Parathyroid adenoma (tissue), 2 donors: ENCODE results near the gene TBXAS1.

Source experiments
- H2AFZ ChIP-seq: fragments of 300-600 bp; sonication (generic); one replicate; pipeline ENCODE4 v1.7.0; 2017; ENCODE audit warnings: antibody characterized with exemption, mild to moderate bottlenecking
- H3K27ac ChIP-seq: fragments of 300-600 bp; sonication (generic); one replicate; pipeline ENCODE4 v1.7.0; 2017
- H3K27me3 ChIP-seq: fragments of 300-600 bp; sonication (generic); one replicate; pipeline ENCODE4 v1.7.0; 2017; ENCODE audit warnings: low read length; ENCODE audit not compliant: control insufficient read depth, insufficient read depth
- H3K36me3 ChIP-seq: fragments of 300-600 bp; sonication (generic); one replicate; pipeline ENCODE4 v1.7.0; 2017; ENCODE audit warnings: low read length; ENCODE audit not compliant: control insufficient read depth, insufficient read depth
- H3K4me1 ChIP-seq: fragments of 300-600 bp; sonication (generic); one replicate; pipeline ENCODE4 v1.7.0; 2017; ENCODE audit warnings: control low read depth
- H3K4me2 ChIP-seq: fragments of 300-600 bp; sonication (generic); one replicate; pipeline ENCODE4 v1.7.0; 2017; ENCODE audit warnings: low read length
- H3K4me3 ChIP-seq: fragments of 300-600 bp; sonication (generic); one replicate; pipeline ENCODE4 v1.7.0; 2017; ENCODE audit warnings: low read depth, low read length
- H3K79me2 ChIP-seq: fragments of 300-600 bp; sonication (generic); one replicate; pipeline ENCODE4 v1.7.0; 2017; ENCODE audit warnings: control low read depth
- H3K9ac ChIP-seq: fragments of 300-600 bp; sonication (generic); one replicate; pipeline ENCODE4 v1.7.0; 2017; ENCODE audit warnings: mild to moderate bottlenecking
- H3K9me3 ChIP-seq: fragments of 300-600 bp; sonication (generic); one replicate; pipeline ENCODE4 v1.7.0; 2017; ENCODE audit warnings: low read length; ENCODE audit not compliant: control insufficient read depth
- TF ChIP-seq, protein P1 (sequence below): fragments of 300-600 bp; sonication (generic); IDR thresholded peaks from one replicate; pipeline ENCODE4 v1.7.0; 2017; ENCODE audit warnings: antibody characterized with exemption, mild to moderate bottlenecking
- donor health status: primary hyperparathyroidism.

Gene TBXAS1

GRCh38 chr7:140007051-140007690, 178.1 kb downstream of the TBXAS1 start:
- Histone ChIP-seq H3K27me3 (no peaks in the 10 kb centered on the region), H3K4me3 (no peak overlapping the region), H2AFZ (no peak overlapping the region), H3K27ac (no peak overlapping the region), H3K79me2 (no peaks in the 10 kb centered on the region), H3K9me3 (no peaks in the 10 kb centered on the region), H3K4me2 (no peak overlapping the region), H3K4me1 (no peaks in the 10 kb centered on the region), H3K9ac (no peak overlapping the region), H3K36me3 (no peaks in the 10 kb centered on the region)
- TF ChIP-seq, protein P1, sequence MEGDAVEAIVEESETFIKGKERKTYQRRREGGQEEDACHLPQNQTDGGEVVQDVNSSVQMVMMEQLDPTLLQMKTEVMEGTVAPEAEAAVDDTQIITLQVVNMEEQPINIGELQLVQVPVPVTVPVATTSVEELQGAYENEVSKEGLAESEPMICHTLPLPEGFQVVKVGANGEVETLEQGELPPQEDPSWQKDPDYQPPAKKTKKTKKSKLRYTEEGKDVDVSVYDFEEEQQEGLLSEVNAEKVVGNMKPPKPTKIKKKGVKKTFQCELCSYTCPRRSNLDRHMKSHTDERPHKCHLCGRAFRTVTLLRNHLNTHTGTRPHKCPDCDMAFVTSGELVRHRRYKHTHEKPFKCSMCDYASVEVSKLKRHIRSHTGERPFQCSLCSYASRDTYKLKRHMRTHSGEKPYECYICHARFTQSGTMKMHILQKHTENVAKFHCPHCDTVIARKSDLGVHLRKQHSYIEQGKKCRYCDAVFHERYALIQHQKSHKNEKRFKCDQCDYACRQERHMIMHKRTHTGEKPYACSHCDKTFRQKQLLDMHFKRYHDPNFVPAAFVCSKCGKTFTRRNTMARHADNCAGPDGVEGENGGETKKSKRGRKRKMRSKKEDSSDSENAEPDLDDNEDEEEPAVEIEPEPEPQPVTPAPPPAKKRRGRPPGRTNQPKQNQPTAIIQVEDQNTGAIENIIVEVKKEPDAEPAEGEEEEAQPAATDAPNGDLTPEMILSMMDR = no peak

DNA sequence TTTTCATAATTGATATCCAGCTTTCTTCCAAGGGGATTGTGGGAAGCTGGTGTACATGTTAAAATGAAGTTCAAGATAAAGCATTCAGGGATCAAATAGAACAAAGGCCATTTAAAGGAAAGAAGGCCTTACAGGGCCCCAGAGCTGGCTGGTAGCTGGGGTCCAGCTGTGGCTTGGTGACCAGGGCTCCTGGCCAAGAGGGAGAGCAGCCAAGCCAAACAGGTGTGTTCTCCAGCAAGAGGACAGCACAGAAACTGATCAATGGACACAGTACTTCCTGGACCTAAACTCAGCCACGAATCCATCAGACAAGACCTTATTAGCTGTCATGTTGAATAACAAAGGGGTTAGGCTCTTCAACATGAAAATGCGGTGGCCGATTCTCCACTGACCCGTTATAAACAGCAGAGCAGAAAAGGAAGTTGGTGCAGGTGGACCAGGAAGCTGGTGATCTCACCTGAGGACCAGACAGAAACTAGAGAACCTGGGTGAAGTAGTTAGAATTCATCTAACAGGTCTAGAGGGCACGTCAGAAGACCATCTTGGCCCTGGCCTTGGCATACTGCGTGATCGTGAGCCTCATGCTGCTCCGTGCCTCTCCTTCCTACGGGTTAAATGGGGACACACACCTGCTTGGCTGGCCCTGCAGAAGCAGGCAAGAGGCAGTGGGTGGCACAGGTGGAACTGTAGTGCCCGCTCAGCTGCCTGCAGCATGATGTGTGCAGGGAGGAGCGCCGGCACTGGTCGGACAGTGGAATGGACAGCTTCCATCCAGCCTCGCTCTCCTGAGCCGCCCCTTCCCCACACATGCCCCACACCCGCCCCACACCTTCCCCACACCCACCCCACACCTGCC, 179.9 kb downstream of the TBXAS1 start:
- Histone ChIP-seq H3K27ac (no peak overlapping the region), H3K36me3 (no peaks in the 10 kb centered on the region), H2AFZ (no peak overlapping the region), H3K4me2 (no peak overlapping the region), H3K9ac (no peak overlapping the region), H3K4me3 (no peak overlapping the region), H3K4me1 (no peaks in the 10 kb centered on the region), H3K9me3 (no peaks in the 10 kb centered on the region), H3K79me2 (no peaks in the 10 kb centered on the region), H3K27me3 (no peaks in the 10 kb centered on the region)
- TF ChIP-seq, protein P1 = no peak

GRCh38 chr7:140009735-140010134, 180.7 kb downstream of the TBXAS1 start:
- TF ChIP-seq, protein P1 = no peak
- Histone ChIP-seq H3K4me1 (no peaks in the 10 kb centered on the region), H3K4me2 (no peak overlapping the region), H2AFZ (no peak overlapping the region), H3K36me3 (no peaks in the 10 kb centered on the region), H3K9ac (no peak overlapping the region), H3K4me3 (no peak overlapping the region), H3K27ac (no peak overlapping the region), H3K79me2 (no peaks in the 10 kb centered on the region), H3K9me3 (no peaks in the 10 kb centered on the region), H3K27me3 (no peaks in the 10 kb centered on the region)

DNA sequence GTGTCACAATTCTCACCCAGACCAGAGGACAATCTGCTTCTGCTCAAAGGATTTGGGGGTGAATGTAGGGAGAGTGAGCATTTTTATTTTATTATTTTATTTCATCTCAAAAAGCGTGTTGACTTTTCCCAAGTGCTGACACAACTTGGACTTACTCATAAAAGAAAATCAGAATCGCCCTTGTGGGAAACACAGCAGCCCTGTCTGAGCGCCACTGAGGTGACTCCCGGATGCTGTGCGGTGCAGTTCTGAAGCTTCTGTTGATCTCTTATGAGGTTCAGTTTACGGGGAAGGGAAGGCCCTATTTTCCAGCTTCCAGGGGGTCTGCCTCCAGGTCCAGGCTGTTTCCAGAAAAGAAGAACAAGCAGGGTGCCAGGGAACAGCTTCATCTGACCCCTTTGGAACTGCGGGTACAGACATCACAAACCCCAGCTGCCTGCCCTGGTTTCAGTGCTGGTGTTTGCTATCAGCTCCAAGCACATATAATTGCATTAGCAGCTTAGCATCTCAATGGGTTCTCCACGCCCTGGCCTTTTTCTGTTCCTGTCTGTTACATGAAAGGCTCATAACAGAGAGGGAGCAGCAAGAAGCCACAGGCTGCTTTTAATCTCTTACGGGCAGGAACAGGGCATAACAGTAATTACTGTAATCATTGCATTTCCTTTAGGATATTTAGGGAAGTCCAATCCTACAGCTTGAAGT, 181.3 kb downstream of the TBXAS1 start:
- Histone ChIP-seq H3K27ac (no peak overlapping the region), H3K9ac (no peak overlapping the region), H3K4me2 (no peak overlapping the region), H3K4me3 (no peak overlapping the region), H3K9me3 (no peaks in the 10 kb centered on the region), H3K79me2 (no peaks in the 10 kb centered on the region), H3K4me1 (no peaks in the 10 kb centered on the region), H3K36me3 (no peaks in the 10 kb centered on the region), H3K27me3 (no peaks in the 10 kb centered on the region), H2AFZ (no peak overlapping the region)
- TF ChIP-seq, protein P1 = no peak
